Loucy (cell line): ENCODE measurements around the gene RIC3.

Source experiments
- CTCF ChIP-seq: fragments of 200-600 bp; sonication (generic); conservative IDR thresholded peaks from 2 replicates; pipeline ENCODE4 v1.5.1; 2014; ENCODE audit warnings: mild to moderate bottlenecking, antibody characterized with exemption, low read length
- EZH2phosphoT487 ChIP-seq: fragments of 200-600 bp; IDR thresholded peaks from 2 replicates; pipeline ENCODE4 v1.6.1; 2018; ENCODE audit warnings: antibody characterized with exemption, mild to moderate bottlenecking, moderate library complexity, borderline replicate concordance

GRCh38 chr11:8109675-8110074 lies 59.1 kb downstream of the RIC3 start:
- TF ChIP-seq CTCF = no peak
- no peak for TF ChIP-seq EZH2phosphoT487
